Ramos (cell line): ENCODE data around the gene FSCN2.
"Not testable (repeated sequence)": the region's sequence is repeated elsewhere in the genome, so short reads cannot be mapped to it uniquely, and the experiment has no call there.

ENCODE experiments used
- in situ Hi-C: fragments of 300-500 bp; cut with MboI; formaldehyde crosslinking; loops from one replicate; pipeline ENCODE4 v1.14.3; 2022; ENCODE audit warnings: low sequenced_read_pairs; ENCODE audit not compliant: unreplicated experiment

FSCN2 gene

DNA sequence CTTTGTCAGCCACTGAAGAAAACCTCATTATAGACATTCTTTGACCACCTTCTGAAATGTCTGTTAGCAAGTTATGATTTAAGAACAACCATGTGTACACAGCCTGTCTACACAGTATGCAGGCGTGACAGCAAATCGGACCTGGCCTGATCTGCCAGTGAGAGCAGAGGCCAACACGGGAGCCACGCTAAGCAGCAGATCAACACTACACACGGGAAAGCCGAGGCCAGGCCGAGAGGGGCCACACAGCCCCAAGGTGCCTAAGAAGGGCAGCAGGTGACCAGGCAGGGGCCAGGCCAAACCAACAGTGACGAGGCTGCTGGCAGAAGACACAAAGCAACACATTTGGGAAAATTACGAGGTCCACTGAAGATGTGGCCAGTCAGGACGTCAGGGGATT is 40.2 kb downstream of the FSCN2 start:
- in situ Hi-C loops, result no loop called here

GRCh38 chr17:81569986-81570514 is 41.9 kb downstream of the FSCN2 start:
- in situ Hi-C loops, result no loop called here

DNA sequence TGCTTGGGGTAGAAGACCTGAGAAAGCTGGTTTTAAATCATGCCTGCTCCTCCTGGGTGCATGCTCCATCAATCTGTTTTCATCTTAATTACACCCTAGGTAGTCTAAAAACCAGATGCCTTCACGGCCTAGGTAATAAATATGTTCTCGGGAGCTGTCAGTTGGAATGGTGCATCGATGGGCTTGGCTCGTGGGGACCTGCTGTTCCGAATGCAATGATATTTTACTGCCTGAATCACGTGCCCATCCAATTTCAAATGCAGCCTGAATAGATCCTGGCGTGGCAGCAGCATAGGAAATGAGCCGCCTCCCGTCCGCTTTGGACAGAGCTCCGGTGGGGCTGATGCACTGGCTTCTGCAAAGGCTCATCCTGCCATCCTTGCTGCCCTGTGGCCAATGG is 42.8 kb downstream of the FSCN2 start:
- in situ Hi-C loops, result no loop called here

DNA sequence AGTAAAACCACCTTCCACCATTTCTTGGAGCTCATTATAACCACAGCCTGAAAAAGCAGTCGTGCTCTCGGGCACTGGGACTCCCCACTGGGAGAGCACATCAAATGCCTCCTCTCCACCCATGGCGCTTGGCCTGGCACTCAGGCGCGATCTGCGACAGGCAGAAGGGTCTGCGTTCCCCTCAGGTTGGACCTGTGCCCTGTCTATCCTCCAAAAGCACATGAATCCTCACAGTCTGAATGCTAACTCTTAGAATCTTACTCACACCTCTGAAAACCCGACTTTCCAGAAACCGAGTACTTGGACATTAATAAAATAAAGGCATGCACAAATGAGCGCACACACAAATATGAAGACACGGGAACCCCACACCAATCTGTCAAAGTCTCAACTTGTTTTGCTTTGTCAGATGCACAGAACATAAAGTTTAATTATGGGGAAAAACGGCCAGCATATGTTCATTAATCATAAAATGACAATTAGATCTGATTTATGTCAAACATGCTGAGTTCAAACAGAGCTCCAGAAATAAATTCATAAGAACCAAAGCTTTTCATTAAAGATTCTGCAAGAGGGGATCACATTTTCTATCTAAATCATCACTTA is 44.5 kb downstream of the FSCN2 start:
- in situ Hi-C loops, result no loop called here

DNA sequence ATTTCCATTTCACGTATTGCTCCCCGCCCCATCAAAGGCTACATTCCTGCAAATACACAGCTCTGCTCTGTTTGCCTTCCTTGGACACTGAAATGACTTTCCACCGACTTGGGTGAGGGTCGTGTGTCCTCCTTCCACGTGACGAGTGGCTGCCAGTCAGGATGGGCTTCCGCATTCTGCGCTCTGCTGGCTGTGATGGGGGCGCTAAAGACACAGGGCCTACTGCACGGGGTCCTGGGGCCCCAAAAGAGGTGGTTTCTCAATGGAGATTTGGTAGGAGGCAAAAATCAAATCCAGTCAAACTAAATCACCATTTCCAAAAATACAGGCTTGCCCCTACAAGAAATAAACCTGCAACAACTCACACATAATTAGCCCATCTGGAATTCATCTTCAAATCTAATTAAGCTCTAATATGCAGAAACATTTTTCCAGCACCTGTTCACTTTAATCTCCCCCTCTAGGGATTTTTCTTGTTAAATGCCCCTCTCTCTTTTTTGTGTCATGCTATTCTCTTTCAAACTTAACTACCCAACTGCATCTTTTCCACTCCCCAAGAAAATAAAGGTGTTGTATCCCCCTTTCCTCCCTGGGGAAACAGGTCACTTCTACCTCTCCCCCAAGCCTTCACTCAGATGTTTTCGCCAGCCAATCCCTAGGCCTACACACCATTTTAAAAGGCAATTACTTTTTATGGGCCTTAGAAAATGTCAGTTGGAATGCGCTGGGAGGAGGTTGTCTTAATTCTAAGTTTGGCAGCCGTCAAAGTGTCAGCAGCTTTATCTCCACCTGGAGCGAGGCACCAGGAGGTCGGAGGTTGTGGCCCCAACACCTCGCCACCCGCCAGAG is 45.8 kb downstream of the FSCN2 start:
- in situ Hi-C loops, result no loop called here

- in situ Hi-C loops, result no loop called here
Measured at GRCh38 chr17:81574643-81574956, 46.4 kb downstream of the FSCN2 start.

- in situ Hi-C loops, result no loop called here
Measured at GRCh38 chr17:81575836-81576235, 47.7 kb downstream of the FSCN2 start.

GRCh38 chr17:81576621-81577277 is 48.6 kb downstream of the FSCN2 start:
- in situ Hi-C loops, result no loop called here

GRCh38 chr17:81577278-81578000 is 49.3 kb downstream of the FSCN2 start:
- in situ Hi-C loops, result no loop called here

- in situ Hi-C loops, result no loop called here
Measured at GRCh38 chr17:81578038-81578441, 49.9 kb downstream of the FSCN2 start.

DNA sequence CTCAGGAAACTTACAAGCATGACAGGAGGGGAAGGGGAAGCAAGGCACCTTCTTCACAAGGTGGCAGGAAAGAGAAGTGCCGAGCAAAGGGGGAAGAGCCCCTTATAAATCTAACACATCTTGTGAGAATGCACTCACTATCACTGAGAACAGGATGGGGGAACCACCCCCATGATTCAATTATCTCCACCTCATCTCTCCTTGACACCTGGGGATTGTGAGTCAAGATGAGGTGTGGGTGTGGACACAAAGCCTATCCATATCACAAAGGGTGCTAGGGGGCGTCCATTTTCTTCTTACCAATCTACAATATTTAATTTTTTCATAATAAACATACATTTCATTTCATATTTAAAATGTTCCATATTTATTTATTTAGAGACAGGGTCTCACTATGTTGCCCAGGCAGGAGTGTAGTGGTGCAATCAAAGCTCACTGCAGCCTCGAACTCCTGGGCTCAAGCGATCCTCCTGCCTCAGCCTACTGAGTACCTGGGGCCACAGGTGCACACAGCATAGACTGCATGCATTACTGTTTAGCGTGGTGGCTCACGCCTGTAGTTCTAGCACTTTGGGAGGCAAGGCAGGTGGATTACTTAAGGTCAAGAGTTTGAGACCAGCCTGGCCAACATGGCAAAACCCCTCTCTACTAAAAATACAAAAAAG is 50.5 kb downstream of the FSCN2 start:
- in situ Hi-C loops, result no loop called here

- in situ Hi-C loops, result no loop called here
Measured at GRCh38 chr17:81579298-81579697, 51.1 kb downstream of the FSCN2 start.

GRCh38 chr17:81579821-81580321 is 51.7 kb downstream of the FSCN2 start:
- in situ Hi-C loops, result no loop called here

- in situ Hi-C loops, result no loop called here
Measured at GRCh38 chr17:81580481-81580880, 52.3 kb downstream of the FSCN2 start.

- in situ Hi-C loops, result no loop called here
Measured at GRCh38 chr17:81581758-81582157, 53.6 kb downstream of the FSCN2 start.

DNA sequence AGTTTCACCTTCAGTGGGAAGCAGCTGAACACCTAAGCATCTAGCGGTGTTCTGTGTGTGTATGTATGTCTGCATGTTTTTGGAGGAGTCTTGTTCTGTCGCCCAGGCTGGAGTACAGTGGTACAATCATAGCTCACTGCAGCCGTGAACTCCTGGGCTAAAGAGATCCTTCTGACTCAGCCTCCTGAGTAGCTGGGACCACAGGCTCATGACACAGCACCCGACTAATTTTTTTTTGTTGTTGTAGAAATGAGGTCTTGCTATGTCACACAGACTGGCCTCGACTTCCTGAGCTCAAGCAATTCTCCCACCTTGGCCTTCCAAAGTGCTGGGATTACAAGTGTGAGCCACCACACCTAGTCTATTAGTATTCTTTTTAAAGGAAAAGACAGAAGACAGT is 54.2 kb downstream of the FSCN2 start:
- in situ Hi-C loops, result no loop called here

GRCh38 chr17:81582749-81583148 is 54.6 kb downstream of the FSCN2 start:
- in situ Hi-C loops, result no loop called here

DNA sequence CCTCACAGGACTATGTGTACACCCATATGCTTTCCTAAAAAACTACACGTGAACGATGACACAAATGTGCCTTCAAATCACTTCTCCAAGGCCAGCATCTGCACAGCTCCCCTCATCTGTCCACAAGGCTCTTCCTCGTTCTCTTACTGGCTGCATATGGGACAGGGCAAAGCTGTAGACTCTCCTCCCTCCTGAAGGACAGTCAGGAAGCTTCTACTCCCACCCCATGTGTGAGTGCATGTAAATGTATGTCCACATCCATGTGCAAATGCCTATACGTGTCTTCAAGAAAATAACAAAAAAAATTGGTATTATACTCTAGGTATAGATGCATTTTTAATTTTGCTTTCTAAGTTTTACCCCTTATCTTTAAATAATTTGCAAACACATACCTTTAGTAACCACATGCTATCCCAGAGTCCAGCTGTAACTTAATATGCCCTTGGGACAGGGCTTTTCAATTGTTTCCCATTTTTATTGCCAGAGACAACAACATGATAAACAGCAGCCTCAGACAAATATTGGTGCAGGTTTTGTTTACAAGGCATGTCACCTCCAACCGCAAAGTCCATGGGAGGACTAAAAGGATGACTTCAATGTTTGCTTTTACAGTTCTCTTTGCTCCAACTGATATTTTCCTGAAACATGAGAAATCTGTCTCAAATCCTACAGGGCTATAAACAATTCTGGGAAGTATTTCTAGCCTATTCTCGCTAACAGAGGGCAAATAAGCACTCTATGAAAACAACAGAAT is 55.6 kb downstream of the FSCN2 start:
- in situ Hi-C loops, result no loop called here

DNA sequence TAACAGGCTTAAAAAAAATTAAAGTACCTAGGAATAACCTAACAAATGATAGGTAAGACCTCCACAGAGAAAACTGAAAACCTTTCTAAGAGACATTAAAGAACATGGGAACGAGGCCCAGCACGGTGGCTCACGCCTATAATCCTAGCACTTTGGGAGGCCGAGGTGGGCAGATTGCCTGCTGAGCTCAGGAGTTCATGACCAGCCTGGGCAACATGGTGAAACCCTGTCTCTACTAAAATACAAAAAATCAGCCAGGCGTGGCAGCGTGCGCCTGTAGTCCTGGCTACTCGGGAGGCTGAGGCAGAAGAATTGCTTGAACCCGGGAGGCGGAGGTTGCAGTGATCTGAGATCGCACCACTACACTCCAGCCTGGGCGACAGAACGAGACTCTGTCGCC is 56.6 kb downstream of the FSCN2 start:
- in situ Hi-C loops, result not testable (repeated sequence)
